ENCODE data around the gene ZNRD2.

The ZNRD2 gene

GRCh38 chr11:65588199-65589054 is 18.1 kb downstream of the ZNRD2 start:
- no peak for DNase-seq (ENCODE audit: low read depth)

GRCh38 chr11:65589444-65590239 is 19.4 kb downstream of the ZNRD2 start:
- no peak for DNase-seq (ENCODE audit: low read depth)

- DNase-seq (ENCODE audit: low read depth) = no peak
Measured at GRCh38 chr11:65590240-65590738, 20.0 kb downstream of the ZNRD2 start.

GRCh38 chr11:65591939-65592857 is 21.9 kb downstream of the ZNRD2 start:
- no peak for DNase-seq (ENCODE audit: low read depth)

GRCh38 chr11:65592858-65593517 is 22.7 kb downstream of the ZNRD2 start:
- no peak for DNase-seq (ENCODE audit: low read depth)

- DNase-seq (ENCODE audit: low read depth) = no peak
Measured at GRCh38 chr11:65593518-65594414, 23.5 kb downstream of the ZNRD2 start.

- no peak for DNase-seq (ENCODE audit: low read depth)
Measured at GRCh38 chr11:65595131-65595530, 24.9 kb downstream of the ZNRD2 start.

GRCh38 chr11:65595543-65596281 is 25.4 kb downstream of the ZNRD2 start, which contains the start of gene KCNK7:
Gene KCNK7, minus strand, starts transcription at chr11:65595800. Its CDS starts 28 bp downstream, at chr11:65595772.
- DNase-seq (ENCODE audit: low read depth) = no peak

GRCh38 chr11:65596520-65596919 is 26.2 kb downstream of the ZNRD2 start:
- no peak for DNase-seq (ENCODE audit: low read depth)

GRCh38 chr11:65598258-65598699 is 28.0 kb downstream of the ZNRD2 start:
- DNase-seq (ENCODE audit: low read depth) = no peak

- DNase-seq (ENCODE audit: low read depth) = no peak
Measured at GRCh38 chr11:65599216-65599954, 29.1 kb downstream of the ZNRD2 start.

- no peak for DNase-seq (ENCODE audit: low read depth)
Measured at GRCh38 chr11:65599955-65600246, 29.6 kb downstream of the ZNRD2 start.

GRCh38 chr11:65604258-65604657 is 34.0 kb downstream of the ZNRD2 start:
- no peak for DNase-seq (ENCODE audit: low read depth)

GRCh38 chr11:65606876-65607613 is 36.8 kb downstream of the ZNRD2 start:
- DNase-seq (ENCODE audit: low read depth) = no peak

GRCh38 chr11:65607614-65608426 is 37.5 kb downstream of the ZNRD2 start:
- DNase-seq (ENCODE audit: low read depth) = no peak

- DNase-seq (ENCODE audit: low read depth) = no peak
Measured at GRCh38 chr11:65609229-65609628, 39.0 kb downstream of the ZNRD2 start.

GRCh38 chr11:65609665-65610064 is 39.4 kb downstream of the ZNRD2 start:
- no peak for DNase-seq (ENCODE audit: low read depth)

Data from stimulated activated CD8-positive, alpha-beta memory T cell treated with anti-CD3 and anti-CD28 coated beads, Interleukin-15, amount 100 ng/mL, for 24 hours (primary cell).